ENCODE data around the gene BCKDHB.
"Not testable (repeated sequence)": the region's sequence is repeated elsewhere in the genome, so short reads cannot be mapped to it uniquely, and the experiment has no call there.

BCKDHB gene

GRCh38 chr6:80271074-80271473 is 164.6 kb downstream of the BCKDHB start:
- no peak for DNase-seq

DNA sequence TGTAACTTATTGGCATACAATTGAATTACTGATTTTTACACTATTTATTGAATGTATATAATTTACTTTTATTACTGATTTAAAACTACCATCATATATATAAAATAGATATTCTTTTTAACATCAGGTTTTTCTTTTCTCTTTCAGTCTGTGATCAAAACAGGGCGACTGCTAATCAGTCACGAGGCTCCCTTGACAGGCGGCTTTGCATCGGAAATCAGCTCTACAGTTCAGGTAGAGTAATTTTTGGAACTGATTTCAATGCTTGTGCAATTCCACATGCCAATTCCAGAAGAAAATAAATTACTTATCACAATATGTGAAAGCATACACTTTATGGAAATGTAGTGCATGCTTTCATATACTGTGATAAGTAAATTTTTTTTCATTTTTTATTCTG is 166.5 kb downstream of the BCKDHB start:
- DNase-seq, result no peak

DNA sequence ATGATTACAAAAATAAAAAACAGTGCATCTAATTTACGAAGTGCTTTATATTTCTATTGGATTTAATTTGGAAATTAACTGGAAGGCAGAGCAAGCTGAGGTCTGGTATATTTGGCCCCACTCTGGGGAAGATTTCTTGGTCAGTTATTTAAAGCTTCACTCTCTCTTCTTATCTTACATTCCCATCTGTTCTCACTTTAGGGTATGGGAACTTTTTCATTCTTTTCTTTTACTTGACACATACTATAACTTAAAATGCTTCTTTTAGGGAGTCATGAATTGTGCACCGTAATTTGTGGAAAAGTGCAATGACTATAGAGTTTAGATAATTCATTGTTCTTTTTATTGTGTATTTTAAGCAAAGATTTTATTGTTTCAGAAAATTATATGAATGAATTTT is 170.4 kb downstream of the BCKDHB start:
- DNase-seq, result no peak

DNA sequence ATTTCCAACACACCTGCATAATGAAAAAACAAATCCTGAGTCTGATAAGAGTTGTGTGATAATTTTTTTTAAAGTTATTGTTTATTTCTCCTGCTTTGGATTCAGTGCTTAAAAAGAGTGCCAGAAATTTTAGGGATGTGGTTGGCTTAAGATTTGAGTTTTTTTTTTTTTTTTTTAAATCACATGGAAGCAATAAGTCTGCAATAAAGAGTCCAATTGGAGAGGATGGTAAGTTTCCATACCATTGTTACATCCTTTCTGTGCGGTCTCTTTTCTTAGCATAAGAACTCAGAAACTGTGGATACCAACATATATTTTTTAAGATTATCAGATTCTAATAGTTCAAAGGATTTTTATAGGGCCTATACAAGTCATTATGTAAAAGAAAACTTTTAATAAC is 171.0 kb downstream of the BCKDHB start:
- no peak for DNase-seq

DNA sequence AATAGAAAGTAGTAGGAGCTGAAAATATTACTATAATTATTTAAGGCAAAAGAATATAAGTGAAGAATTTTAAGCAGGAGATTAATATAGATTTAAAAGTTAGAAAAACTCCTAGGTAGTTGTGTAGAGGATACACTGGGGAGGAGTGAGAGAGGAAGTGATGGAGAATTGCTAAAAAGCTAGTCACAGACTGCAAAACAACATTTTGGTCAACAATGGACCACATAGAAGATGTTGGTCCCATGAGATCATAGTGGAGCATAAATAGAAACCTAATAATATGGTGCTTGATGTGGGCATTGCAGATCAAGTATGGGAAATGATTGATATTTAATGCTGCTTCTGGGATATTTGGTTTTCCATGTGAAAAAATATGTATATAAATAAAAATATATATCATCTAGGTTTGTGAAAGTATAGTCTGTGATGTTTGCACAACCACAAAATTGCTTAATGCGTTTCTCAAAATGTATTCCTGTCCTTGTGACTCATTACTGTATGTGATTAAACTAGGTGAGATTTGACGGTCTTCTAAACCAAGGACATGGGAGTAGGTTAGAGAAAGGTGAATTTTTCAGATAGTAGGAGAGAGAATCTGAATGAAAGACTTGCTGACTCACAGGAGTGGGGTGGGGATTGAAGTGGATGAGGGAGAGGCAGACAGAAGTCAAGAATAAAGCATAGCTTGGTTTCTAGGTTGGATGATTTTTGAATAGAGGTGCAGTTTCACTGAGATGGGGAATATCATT is 174.0 kb downstream of the BCKDHB start:
- DNase-seq, result no peak

DNA sequence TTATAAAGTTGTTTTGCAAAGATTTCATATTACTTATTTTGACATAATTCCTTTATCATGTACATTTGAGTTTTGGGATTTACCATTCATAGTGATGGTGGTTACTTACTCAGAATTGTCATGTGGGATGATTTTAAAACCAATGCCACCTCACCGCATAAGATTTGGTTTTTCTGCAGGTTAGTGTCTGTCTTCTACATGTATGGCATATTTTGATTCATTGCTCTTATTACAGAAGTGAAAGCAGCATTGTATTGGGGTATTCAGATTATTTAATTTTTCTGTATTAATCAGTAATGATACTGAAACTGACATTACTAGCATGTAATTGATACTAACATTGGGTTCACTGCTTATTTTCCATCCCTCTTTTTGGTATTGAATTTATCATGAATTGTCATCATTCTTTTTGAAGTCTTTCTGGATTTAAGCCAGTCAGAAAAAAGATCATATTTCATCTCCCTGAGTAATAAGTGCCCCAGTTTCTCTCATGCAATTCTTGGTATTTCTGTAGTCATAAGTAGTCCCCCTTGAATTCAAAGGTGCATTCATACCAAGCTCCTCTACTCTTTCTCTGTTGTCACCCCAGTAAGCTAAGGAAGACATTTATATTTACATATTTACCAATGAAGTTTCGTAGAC is 176.6 kb downstream of the BCKDHB start:
- no peak for DNase-seq

DNA sequence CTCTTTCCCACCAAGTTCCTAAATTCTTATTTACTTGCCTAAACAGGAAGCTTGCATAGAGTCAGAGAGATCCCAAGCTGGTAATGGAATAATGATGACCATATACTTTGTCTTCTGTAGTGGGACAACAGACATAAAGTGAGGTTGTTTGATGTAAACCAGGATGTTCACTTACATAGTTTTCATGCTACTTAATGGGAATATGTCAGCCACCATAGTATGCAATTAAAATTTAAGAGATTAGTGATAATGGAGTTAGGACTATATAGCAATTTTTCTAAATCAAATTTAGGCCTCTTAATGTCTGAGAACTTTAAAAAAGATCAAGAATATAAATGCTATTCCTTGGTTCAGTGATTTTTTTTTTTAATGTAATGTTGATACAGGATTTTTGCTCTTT is 180.6 kb downstream of the BCKDHB start:
- no peak for DNase-seq

DNA sequence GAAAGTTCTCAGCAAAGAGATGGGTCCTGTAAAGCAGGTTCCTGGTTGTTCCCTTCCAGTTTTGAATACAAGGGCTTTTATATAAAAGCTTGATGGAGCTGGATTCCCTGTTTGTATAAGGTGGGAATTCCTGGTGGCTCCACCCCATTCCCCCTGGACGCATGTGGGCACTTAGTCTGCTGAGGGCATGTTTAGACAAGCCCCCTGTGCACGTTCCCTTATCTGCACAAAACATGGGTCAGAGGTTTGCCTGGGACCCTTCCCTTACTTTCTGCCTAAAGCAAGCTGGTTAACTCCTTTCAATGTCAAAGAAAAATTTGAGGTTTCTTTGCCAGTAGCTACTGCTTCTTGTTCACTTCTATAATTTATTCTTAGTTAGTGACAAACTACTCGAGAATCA is 181.1 kb downstream of the BCKDHB start:
- DNase-seq, result no peak

- DNase-seq, result no peak
These were observed 183.3 kb downstream of the BCKDHB start for GRCh38 chr6:80289727-80290126.

DNA sequence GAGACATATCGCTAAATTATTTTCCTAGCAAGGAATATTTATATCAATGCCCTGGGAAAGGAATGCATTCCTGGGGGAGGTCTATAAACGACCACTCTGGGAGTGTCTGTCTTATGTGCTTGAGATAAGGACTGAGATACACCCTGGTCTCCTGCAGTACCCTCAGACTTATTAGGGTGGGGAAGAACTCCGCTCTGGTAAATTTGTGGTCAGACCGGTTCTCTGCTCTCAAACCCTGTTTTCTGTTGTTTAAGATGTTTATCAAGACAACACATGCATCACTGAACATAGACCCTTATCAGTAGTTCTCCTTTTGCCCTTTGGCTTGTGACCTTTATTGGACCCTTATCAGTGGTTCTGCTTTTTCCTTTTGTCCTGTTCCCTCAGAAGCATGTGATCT is 188.1 kb downstream of the BCKDHB start:
- DNase-seq, result not testable (repeated sequence)

GRCh38 chr6:80302716-80303115 is 196.2 kb downstream of the BCKDHB start:
- no peak for DNase-seq

GRCh38 chr6:80304014-80304413 is 197.5 kb downstream of the BCKDHB start:
- no peak for DNase-seq

DNA sequence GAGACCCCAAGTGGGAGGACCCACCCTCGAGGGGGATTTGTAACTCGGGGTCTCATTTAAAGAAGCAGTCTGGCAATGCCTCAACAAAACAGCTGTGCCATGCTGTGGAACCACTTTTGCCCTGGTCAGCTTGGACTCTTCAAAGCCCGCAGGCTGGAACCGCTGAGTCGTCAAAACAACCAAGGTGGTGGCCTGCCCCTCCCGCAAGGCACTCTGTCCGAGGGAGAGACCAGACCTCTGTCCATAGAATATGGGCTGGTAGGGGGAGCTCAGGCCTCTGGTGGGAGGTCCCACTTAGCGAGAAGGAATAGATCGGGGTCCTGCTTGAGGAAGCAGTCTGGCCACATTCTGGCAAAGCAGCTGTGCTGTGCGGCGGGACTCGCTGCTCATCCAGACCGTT is 208.1 kb downstream of the BCKDHB start:
- DNase-seq, result no peak

DNA sequence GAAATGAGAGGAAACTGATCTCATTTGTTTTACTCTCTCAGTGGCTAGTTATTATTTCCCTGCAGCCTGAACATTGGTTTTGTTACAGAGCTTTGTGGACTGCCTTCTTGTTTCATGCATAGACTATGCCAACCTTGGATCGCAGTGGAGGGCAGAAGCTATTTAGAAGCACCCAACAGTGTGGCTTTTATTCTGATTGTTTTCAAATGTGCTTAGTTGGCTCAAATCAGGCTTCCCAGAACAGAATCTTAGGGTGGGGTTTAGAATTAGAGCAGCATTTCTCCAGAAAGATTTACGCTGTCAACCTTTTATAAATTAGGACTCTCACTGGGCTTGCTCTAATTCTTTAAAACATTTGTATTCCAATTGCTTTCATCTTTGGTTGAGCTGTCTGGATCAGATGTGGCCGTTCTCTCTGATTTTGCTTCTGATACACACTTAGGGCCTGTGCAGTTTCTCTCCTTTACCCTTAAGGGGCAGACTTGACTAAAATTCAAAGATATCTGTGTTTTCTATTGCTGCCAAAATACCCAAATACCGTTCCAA is 210.3 kb downstream of the BCKDHB start:
- no peak for DNase-seq

- DNase-seq, result no peak
These were observed 212.7 kb downstream of the BCKDHB start for GRCh38 chr6:80319196-80319595.

DNA sequence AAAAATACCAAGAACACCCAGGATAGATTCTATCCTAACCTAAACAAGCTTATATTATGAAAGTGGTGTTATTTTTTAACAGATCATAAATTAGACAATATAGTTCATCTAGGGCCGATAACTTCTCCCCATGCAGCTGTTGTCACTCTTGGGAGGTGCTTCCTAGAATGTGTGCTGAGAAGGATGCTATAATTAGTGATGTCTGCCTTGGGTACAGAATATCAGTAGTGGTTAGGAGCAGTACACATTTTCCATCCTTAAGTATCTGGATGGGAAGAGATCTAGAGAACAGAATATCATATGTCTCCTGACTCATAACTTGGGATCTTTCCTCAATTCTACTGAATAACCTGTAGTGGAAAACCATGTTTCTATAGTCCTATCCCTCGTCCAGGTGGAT is 214.5 kb downstream of the BCKDHB start:
- no peak for DNase-seq

DNA sequence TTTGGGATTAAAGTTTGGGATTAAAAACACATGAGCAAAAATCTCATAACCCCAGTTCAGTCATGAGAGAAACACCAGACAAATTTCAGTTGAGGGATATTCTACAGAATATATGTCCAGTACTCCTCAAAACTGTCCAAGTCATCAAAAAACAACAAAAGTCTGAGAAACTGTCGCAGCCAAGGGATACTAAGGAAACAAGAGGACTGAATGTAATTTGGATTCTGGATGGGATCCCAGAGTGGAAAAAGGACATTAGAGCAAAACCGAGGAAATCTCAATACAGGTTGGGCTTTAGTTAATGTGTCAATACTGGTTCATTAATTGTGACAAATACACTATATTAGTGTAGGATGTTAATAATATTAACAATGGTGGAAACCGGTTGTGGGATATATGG is 219.3 kb downstream of the BCKDHB start:
- no peak for DNase-seq

GRCh38 chr6:80328652-80329051 is 222.2 kb downstream of the BCKDHB start:
- DNase-seq, result no peak

- no peak for DNase-seq
These were observed 223.0 kb downstream of the BCKDHB start for GRCh38 chr6:80329496-80329895.

- no peak for DNase-seq
These were observed 224.5 kb downstream of the BCKDHB start for GRCh38 chr6:80330961-80331360.

DNA sequence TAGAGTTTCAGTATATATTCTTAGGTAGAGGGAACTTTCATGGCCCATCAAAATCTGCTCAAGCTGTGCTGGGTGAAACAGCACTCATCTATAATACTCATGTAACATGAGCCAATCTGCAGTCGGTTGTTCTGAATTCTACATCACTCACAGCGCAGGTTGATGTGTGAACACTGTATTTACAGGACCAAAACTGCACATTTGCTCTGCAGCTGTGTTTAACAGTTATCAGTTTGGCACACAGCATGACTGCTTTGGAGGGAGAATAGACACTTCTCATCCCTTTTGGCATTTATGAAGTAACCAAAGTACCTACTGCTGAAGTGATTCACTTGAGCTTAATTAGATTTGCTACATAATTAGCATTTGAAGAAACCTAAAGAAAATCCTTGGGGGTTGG is 225.1 kb downstream of the BCKDHB start:
- peak; percentile 73 for DNase-seq

DNA sequence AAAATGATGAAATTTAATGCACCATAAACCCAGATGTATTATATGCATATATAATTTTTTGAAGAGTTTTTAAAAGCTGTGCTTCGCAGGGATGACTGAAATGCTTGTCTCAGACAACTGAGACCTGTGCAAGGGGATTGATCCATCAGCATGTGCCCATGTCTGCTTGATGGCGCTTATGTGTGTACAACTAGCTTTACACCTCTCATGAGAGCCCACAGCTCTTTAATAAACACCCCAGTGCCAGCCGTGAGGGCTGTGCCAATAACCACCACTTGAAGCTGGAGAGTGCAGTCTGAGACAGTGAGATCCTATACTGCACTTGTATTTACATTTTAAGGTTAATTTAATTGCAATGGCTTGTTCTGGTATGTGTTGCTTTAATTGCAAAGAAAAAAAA is 225.5 kb downstream of the BCKDHB start:
- peak; percentile 72 for DNase-seq

GRCh38 chr6:80333342-80333741 is 226.9 kb downstream of the BCKDHB start:
- peak; percentile 73 for DNase-seq

GRCh38 chr6:80335121-80335531 is 228.7 kb downstream of the BCKDHB start:
- DNase-seq, result no peak

DNA sequence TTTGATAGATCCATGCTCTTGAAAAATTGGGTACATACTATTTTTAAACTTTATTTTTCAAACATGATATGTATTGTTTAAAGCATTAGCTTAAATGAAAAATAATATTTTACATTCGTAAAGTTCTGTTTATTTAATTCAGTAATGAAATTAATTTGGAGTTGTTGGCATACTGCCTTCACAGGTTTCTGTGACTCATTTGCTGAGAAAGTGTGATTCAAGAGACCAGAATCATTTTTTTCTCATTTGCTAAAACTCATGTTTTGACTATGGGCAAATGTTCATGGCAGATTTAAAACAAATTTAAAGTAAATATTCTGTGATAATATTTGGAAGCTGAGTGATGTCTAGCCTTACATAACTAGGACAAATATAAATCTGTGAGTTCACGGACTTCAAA is 230.4 kb downstream of the BCKDHB start:
- DNase-seq, result no peak
